T-helper 22 cell (primary cell): ENCODE measurements around the gene STIM1.

Source experiments
- DNase-seq: peaks from one replicate; pipeline ENCODE4 v3.0.0-alpha.2; 2020; ENCODE audit warnings: low read depth

STIM1 gene

DNA sequence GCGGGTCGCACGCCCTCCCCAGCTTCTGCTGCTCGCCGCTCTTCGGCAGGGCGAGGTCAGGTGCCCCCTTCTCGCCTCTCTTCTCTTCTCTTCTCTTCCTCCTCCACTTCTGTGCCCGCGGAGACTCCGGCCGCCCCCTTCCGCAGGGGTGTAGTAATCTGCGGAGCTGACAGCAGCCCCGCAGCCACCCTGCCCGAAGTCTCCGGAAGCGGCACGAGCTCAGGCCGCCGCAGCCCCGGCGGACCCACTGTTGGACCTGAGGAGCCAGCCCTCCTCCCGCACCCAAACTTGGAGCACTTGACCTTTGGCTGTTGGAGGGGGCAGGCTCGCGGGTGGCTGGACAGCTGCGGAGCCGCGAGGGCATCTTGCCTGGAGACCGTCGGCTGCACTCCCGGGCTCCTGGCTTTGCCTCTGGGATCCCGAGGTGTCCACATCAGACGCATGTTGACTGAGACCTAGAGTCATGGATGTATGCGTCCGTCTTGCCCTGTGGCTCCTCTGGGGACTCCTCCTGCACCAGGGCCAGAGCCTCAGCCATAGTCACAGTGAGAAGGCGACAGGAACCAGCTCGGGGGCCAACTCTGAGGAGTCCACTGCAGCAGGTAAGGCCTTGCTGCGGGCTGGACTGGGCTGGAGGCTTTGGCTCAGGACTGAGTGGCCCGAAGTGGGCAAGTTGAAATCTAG is 486 bp downstream of the STIM1 start:
- DNase-seq = peak; percentile 28

DNA sequence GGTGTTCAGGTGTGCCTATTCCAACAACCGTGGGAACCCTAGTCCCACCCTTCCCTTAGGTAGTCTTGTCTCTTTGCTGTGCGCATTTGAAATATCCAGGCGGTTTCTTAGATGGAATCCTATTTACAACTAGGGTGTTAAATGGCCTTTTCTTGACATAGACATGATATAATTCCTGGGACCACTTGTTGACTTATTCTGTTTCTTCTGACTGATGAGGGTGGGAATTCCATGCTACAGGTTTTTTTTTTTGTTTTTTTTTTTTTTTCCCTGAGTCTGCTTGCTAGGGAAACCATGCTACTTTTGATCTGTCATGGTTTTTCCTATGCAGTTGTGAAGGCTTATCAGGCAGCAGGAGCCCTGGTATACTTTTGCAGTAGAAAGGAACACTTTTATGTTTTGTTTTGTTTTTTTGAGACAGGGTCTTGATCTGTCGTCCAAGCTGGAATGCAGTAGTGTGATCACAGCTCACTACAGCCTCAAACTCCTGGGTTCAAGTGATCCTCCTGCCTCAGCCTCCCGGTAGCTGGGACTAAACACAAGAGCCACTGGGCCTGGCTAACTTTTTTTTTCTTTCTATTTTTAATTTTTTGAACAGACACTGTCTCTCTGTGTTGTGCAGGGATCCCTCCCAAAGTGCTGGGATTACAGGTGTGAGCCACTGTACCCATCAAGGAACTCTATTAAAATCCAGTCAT is 1.5 kb downstream of the STIM1 start:
- DNase-seq = no peak

DNA sequence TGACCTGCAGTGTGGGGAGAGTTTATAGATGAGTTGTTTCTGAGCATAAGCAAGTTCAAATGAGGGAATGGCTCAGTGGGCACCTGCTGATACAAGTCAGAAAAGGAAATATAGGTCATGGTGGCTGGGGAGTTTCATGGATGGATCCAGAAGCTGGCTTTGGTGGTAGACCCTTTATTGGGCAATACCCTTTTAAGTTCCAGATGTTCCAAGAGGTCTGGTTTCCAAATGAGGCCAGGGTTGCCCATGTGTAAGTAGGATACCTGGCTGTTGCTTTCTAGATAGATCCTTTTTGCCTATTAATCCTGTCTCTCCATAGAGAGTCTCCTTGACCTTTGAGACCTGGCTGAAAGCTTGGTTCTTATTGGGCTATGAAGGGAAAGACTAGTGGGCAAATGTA is 2.2 kb downstream of the STIM1 start:
- DNase-seq = no peak

DNA sequence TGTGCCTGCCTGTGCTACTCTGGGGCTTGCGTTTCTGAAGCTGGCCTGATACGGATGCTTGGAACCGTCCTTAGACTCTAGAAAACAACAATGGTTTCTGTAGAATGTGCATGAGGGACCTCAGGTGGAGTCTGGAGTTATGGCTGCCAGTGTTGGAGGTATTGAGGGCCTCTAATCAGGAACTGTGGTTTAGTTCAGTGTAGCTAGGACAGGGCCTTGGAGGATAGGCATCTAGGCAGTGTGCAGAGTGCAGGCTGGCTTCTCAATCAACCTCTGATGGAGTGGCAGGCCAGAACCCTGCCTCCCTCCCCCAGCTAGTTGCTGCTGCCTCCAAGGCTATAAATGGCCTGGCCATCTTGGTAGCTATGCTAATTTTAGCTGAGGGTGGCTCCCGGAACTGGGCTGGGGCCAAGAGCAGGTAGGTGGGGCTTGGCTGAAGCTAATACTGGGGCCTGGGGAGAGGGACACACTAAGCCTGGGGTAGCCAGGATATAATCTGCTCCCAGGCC is 4.0 kb downstream of the STIM1 start:
- DNase-seq = no peak

DNA sequence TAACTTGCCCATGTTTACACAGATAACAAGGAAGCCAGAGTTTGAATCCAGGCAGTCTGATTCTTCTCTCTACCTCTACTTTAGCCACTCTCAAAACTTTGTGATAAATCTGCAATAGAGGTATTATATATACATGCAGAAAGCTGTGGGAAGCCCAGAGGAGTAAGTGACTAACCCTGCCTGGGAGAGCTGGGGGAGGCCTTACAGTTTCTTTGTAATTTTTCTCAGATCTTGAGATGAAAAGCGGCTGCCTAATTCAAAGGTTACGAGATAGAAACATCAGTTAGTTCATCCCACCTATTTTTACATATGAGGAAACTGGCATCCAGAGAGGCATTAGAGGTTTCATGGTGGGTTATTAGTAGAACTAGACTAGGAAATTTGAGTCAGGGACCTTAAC is 4.9 kb downstream of the STIM1 start:
- DNase-seq = no peak

DNA sequence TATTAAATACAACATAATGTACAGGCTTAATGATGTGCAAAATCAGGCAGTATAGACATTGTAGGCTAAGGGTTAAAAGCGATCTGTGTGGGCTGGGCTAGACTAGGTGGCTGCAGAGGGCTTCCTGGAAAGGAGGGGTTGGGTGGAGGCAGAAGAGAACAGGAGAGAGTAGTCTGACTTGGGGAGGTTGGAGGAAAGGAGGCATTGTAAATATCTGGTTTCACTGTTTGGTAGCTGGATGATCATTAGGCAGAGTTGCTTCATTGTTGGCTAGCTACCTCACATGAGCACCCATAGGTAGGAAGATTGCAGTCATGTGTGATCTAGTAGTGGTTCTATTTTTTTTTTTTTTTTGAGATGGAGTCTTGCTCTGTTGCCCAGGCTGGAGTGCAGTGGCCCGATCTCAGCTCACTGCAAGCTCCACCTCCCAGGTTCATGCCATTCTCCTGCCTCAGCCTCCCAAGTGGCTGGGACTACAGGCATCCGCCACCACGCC is 5.5 kb downstream of the STIM1 start:
- peak; percentile 35 for DNase-seq

DNA sequence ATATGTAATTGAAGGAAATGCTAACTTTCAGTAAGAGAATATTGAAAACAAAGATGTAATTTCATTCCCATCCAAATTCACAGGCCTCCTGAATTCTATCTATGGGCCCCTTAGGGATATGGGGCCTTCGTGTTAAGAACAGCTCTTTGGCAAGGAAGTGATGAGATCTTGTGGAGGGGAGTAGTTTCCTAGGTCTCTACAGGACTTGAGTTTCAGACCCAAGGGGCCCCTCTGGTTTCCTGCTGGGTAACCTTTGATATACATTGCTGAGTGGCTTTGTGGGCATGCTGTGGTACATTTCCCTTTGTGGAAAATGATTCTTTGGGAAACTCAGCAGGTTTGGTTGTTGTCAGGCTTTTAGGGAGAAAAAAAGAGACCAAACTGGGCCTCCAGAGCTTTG is 6.2 kb downstream of the STIM1 start:
- no peak for DNase-seq

DNA sequence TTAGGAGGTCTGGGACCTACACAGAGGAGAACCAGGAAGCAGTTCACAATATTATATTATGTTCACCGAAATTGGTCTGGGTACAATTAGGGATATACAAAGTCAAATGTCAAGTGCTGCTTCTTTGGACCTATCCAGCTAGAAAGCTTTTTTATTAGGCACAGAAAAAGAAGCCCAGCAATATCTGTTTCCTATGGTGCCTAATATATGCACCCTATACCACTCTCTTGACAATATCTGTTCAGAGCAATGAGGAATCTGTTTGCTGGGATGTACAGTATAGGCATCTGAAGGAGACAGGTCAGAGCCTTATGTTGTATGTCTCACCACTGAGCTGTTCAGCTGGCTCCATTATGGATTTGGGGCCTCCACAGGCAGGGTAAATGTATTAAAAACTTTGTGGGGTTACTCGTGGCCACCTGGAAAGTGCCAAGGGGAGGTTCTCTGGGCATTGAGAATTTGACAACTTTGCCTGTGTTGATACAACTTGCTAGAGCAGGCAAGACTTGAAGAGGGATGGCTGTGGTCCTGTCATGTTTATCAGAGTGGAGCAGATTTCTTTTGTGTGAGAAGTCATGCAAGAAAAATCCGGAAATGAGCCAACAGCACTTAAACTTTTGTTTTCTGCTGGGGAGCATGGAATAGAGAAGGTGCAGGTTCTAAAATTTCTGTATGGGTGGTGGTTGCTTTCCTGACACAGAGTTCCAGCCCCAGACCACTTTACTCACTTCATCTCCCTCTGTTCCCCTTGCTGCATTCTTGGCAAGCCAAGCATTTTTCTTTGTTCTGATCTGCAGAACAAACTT is 10.1 kb downstream of the STIM1 start:
- no peak for DNase-seq

DNA sequence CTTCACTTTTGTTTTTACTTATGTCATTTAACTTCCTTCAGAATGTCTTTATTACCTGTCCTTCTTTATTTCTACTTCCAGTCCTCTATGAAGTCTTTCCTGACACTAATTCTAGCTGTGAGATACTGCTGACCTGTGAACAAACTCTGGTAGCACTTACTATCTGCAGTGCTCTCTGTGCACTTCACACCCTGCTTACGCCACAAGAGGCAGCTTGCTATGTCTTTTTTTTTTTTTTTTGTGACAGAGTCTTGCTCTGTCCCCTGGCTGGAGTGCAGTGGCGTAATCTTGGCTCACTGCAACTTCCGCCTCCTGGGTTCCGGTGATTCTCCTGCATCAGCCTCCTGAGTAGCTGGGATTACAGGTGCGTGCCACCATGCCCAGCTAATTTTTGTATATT is 10.7 kb downstream of the STIM1 start:
- DNase-seq = no peak

DNA sequence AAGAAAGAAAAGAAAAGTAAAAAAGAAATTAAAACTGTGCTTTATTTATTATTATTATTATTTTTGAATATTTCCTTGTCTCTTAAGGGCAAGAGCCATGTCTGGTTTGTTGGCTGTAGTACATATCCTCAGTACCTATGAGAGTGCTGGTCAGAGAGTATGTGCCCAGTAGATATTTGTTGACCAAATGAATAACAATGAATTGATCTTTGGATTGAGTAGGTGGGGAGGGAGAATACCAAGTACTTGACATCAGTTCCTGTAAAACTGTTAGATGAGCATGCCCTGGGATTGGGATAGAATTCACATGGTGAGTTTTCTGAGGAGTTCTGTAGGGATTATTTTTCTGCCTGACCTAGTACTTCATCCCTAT is 11.4 kb downstream of the STIM1 start:
- DNase-seq = no peak

DNA sequence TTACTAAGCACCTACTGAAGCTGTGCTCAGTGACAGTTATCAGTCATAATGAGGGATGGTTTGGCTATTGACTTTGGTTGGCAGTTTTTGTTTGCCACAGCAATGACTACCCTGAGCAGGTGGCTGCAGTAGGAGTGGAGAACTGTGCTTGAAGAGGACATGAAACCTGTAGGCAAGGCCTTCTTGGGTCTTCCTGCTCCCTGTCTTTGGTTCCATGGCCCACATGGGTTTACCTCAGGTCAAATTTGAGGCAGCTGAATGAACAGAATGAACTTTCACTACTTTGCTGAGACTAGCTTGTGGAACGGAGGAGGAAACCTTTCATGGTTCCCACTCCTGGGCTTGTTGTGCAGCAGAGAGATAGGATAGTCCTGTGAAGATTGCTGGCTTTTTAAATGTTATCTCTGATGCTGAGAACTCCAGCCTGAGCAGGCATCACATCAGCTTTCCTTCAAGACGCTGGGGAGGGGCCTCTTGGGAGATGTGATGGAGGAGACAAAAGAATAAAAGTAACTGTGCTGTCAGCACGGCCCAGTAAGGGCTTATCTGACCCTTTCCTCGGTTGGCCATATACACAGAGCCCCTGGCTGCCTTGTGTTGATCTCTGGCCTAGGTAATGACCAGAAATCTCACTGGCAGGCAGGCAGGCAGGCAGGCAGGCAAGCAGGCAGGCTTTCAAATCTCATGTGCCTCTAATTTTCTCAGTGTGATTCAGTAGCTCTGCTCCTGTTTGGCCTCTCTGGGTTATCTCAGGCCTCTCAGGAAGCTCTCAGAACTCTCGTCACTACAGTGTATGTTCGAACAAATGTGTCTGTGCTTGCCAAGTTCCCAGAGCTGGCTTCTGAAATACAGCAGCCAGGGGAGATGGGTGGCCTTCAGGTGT is 12.0 kb downstream of the STIM1 start:
- DNase-seq = no peak

DNA sequence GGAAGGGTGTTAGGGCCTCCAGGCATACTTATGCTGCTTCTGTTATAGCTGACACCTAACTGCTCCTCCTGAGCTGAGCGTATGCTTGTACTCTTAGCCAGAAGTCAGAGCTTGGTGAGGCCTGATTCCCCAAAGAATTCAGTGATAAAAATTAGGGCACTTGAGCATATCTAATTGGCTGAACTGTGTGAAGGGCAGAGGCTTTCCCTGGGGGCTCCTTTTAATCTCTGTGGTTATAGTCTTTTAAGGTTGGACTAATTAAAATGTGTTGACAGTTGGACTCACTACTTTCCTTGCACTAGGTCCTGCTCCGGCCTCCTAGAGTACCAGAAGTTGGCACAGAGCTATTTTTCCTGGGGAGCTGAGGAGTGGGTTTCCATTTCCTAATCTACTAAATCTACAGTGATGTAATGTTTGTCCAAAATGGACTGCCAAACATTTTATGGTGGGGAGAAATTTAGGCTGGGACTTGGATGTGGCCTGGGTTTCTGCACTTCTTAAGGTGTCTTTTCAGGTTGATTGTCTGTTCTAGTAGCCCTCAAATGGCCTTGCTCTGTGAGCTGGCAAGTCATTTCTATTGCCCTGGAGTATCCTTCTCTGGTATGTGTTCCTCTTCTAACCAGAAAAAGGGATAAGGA is 18.4 kb downstream of the STIM1 start:
- DNase-seq = no peak

DNA sequence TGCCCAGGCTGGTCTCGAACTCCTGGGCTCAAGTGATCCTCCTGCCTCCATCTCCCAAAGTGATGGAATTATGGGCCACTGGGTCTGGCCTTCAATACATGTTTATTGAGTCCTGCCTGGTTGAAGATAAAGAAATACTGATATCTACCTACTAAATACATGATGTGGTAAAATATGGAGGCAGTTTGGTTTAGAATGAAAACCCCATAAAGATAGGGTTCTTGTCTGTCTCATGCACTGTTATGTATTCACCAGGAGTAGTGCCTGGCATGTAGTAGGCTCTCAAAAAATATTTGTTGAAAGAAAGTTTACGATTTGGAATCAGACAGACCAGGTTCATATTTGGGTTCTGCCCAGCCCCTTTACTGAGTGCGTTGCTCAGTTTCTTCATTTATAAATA is 21.1 kb downstream of the STIM1 start:
- no peak for DNase-seq

DNA sequence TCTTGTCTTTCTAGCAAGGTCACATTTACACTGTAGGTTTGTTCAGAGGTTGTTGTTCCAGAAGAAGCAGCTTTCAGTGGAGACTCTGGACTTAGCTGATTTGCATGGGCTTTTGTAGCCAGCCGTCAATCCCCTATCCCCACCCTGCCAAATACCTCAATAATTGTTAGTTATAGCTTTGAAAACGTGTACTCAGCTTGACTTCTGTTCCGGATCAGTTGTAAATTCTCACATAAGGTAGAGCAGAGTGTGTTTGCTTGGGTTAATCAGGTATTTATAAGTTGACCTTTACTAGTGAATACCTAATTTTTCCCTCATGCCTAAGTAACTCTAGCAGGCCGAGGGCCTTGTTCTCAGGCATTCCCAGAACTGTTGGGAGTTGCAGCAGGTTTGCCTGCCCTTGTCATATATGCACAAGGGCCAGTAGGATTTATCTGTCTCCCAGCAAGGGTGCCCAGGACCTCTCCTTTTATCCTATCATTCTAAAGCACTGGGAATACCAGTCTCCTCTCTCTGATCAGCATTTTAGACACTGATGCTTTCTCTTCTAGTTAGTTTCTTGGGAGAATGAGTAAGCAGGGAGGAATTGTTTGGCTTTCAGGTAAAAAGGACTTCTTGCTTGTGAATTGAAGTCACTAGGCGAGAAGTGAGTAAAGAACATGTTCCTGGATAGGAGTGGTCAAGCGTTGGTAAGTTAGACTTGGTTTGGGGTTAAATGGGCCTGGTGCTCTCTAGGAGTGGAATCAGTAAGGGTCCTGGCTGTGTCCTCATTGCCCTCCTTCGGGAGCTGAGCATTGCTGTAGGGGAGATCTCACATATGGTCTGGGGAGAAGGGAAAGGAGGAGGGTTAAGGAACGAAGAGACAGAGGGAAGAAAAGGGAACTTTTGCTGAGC is 22.1 kb downstream of the STIM1 start:
- DNase-seq = no peak

DNA sequence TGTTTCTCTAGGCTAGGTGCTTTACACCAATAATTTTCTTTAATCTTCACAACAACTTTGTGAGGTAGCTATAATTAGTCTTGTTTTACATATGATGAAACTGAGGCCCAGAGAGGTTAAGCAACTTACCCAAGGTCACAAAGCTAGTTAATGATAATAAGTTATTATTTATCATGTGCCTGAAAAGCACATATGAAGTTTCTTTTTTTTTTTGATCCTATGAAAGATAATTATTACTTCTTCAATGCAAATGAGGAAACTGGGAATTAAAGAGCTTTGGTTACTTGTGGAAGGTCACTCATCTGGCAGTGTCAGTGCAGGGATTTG is 22.8 kb downstream of the STIM1 start:
- no peak for DNase-seq

DNA sequence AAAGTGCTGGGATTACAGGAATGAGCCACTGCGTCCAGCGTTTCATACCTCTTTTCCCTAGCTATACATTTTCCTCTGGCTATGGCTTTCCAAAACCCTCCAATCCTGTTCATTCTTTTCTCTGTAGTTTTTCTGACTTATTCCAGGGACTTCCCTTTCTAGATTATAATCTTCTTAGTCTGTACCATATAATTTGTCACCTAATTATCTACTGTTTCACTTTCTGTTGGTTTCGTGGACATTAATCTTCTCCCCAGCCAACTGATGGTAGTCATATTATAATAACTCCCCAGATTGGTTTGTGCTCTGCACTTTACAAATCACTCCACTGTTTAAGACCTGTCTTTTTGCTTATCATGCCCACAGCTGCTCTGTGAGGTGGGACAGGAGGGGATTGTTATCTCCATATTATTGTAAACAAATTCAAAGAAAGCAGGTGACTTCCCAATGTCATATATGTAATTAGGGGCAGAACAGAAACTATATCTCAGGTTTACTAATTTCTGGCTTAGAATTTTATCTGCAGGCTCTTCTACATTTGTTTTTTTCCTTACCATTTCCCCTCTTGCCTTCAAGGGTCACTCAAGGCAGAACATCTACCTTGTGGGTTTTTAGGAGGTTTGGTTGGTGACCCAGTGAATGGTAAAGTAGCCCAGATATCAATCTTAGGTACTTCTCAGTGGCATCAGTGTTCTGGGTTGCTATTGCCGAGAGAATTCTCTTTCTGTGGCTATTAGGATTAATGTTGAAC is 23.9 kb downstream of the STIM1 start:
- DNase-seq = no peak

DNA sequence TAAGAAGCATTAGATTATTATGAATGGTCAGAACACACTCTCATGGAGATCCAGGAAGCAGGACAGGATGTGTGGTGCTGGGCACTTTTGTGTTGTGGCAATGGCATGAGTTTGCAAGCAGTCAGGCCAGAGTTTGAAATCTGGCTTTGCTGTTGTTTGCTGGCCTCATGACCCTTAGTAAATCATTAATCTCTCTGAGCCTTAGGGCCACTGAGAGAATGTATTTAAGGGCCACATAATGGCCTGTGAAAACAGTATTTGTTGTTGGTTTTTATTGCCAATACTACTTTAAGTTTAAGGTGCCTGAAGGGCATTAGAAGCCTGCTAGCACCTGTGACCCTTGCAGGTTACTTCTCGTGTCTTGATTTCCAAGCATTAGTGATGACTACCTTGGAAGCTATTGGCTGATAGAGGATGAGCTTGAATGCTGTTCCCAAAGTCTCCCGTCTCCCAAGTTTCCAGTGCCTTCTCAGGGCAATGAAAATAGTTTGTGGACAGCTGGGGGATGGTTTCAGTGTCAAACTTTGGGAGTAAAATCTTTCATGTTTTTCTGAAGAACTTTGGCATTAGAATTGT is 24.6 kb downstream of the STIM1 start:
- DNase-seq = no peak

DNA sequence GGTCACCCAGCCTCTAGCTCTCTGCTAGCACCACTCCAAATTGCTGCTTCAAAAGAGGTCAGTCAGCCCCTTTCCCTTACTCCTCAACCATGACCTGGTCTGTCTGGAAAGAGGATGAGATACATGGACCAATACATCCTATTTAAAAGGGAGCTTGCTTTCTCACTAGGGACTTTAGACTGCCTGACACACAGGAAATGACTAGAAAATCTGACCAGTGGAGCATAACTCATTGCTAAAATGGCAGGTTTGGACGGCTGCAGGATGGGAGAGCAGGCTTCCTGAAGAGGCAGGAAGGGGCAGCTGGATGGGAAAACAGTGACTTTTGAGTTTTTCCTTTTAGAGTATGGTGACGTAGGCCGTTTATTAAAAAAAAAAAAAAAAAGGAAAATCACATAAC is 25.3 kb downstream of the STIM1 start:
- no peak for DNase-seq

DNA sequence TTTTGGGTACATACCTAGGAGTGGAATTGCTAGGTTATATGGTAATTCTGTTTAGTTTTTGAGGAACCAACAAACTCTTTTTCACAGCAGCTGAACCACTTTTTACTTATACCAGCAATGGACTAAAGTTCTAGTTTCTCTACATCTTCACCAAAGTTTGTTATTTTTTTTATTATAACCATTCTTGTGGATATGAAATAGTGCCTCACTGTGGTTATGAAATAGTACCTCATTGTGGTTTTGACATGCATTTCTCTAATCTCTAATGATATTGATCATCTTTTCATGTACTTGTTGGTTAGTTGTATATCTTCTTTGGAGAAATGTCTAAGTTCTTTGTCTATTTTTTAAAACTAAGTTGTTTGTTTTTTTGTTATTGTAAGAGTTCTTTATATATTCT is 27.2 kb downstream of the STIM1 start:
- DNase-seq = no peak
